OCI-LY1 (cell line): Measurements from ENCODE around the gene CEP104.

Experiments used
- EZH2 ChIP-seq: fragments of 200-600 bp; sonication (generic), shearing (Covaris generic); IDR thresholded peaks from 2 replicates; pipeline ENCODE4 v1.8.0; 2017; ENCODE audit warnings: borderline replicate concordance, mixed run types, mild to moderate bottlenecking, antibody characterized with exemption, low read length, moderate library complexity, mixed read lengths
- TF ChIP-seq, protein P1 (sequence below): fragments of 200-600 bp; sonication (generic), shearing (Covaris generic); IDR thresholded peaks from 2 replicates; pipeline ENCODE4 v1.5.1; 2017; ENCODE audit warnings: mild to moderate bottlenecking, antibody characterized with exemption, low read length, moderate library complexity, mixed read lengths

- TF ChIP-seq, protein P1, sequence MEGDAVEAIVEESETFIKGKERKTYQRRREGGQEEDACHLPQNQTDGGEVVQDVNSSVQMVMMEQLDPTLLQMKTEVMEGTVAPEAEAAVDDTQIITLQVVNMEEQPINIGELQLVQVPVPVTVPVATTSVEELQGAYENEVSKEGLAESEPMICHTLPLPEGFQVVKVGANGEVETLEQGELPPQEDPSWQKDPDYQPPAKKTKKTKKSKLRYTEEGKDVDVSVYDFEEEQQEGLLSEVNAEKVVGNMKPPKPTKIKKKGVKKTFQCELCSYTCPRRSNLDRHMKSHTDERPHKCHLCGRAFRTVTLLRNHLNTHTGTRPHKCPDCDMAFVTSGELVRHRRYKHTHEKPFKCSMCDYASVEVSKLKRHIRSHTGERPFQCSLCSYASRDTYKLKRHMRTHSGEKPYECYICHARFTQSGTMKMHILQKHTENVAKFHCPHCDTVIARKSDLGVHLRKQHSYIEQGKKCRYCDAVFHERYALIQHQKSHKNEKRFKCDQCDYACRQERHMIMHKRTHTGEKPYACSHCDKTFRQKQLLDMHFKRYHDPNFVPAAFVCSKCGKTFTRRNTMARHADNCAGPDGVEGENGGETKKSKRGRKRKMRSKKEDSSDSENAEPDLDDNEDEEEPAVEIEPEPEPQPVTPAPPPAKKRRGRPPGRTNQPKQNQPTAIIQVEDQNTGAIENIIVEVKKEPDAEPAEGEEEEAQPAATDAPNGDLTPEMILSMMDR = no peak
- TF ChIP-seq EZH2 = no peak
Observed at GRCh38 chr1:3822421-3822820, 34.6 kb downstream of the CEP104 start.
